ENCODE measurements around the gene KIF1B. TPM values are rescaled to one million over a fixed set of nuclear protein-coding genes. Genes with fewer than 3 reads are reported as not detected.

Gene KIF1B
- total RNA-seq, 1 experiment from 2014 or later = 33.0 TPM

DNA sequence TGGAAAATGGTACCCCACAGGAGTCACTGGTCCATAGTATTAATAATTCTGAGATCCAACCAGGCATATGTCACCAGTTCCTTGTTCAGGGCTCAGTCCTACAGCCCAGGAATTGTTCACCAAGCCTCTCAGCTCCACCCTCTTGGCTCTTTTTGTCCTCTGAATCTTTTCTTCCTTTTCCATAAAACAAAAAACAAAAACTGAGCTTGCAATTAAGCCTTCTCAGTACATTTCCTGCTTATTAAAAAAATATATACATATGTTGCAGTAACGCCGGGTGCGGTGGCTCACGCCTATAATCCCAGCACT, 23.4 kb upstream of the KIF1B start:
- TF ChIP-seq SIN3A (IDR thresholded peaks at IDR 0.05; ENCODE audit: borderline replicate concordance, insufficient read depth, low read depth, low read length) = no peak
- no peak for TF ChIP-seq TCF7L2 (IDR thresholded peaks at IDR 0.05; ENCODE audit: low read depth, low read length)
- TF ChIP-seq, protein P1, sequence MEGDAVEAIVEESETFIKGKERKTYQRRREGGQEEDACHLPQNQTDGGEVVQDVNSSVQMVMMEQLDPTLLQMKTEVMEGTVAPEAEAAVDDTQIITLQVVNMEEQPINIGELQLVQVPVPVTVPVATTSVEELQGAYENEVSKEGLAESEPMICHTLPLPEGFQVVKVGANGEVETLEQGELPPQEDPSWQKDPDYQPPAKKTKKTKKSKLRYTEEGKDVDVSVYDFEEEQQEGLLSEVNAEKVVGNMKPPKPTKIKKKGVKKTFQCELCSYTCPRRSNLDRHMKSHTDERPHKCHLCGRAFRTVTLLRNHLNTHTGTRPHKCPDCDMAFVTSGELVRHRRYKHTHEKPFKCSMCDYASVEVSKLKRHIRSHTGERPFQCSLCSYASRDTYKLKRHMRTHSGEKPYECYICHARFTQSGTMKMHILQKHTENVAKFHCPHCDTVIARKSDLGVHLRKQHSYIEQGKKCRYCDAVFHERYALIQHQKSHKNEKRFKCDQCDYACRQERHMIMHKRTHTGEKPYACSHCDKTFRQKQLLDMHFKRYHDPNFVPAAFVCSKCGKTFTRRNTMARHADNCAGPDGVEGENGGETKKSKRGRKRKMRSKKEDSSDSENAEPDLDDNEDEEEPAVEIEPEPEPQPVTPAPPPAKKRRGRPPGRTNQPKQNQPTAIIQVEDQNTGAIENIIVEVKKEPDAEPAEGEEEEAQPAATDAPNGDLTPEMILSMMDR (IDR thresholded peaks at IDR 0.05) = no peak
- no peak for TF ChIP-seq POLR2AphosphoS5 (IDR thresholded peaks at IDR 0.05; ENCODE audit: low read depth, low read length)
- TF ChIP-seq REST (IDR thresholded peaks at IDR 0.05; ENCODE audit: insufficient read depth in 1 of 2, low read depth in 2 of 2, low read length in 1 of 2) = no peak
- H3K4me3 ChIP-seq (ENCODE audit: low read depth in 2 of 2, low read length in 2 of 2) = no peak overlapping the region
- no peaks in the 10 kb centered on the region for H3K4me1 ChIP-seq (ENCODE audit: control insufficient read depth, insufficient read depth, low read length)
- intact Hi-C loops (cut with micrococcal nuclease; ENCODE audit: unreplicated experiment) (no loop called here), in situ Hi-C loops (cut with HindIII; ENCODE audit: low pct_unique_long_range_greater_than_20kb, low sequenced_read_pairs) (no loop called here)
- H3K27me3 ChIP-seq (ENCODE audit: control insufficient read depth, insufficient read depth, low read length) = no peaks in the 10 kb centered on the region
- no peak for DNase-seq (ENCODE audit: low read depth, low spot score)
- ChIA-PET CTCF (no interaction called here), POLR2A (interaction anchor here (0.6 to 0.8 kb wide), 3 partner anchors 60 to 169 kb away, joined by 3 to 4 read pairs (median 3); no protein-coding TSS in a partner anchor)
- no peak for ATAC-seq
- BruUV-seq (replicated peaks) = no TSS peak
- H3K36me3 ChIP-seq (ENCODE audit: control insufficient read depth, insufficient read depth, low read length) = no peaks in the 10 kb centered on the region
- H3K27ac ChIP-seq (ENCODE audit: low read length) = no peak overlapping the region
- no peaks in the 10 kb centered on the region for H3K9me3 ChIP-seq (ENCODE audit: control insufficient read depth, insufficient read depth, low read depth, low read length)

DNA sequence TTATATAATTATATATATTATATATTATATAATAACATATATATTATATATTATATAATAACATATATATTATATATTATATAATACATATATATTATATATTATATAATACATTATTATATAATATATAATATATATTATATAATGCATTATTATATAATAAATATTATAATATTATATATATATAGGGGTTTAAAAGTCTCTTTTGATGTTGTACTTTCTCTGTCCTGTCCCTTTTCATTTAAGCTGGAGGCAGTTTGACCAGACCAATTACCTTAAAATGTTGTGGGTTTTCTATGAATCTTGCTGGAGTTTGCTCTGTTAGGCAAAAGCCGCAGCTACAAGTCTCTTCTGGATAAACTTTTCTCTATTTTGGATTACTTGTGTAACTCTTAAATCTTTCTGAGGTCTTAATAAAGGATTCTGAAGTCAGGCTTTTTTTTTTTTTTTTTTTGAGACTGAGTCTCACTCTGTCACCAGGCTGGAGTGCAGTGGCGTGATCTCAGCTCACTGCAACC, 22.2 kb upstream of the KIF1B start:
- no peaks in the 10 kb centered on the region for H3K36me3 ChIP-seq (ENCODE audit: control insufficient read depth, insufficient read depth, low read length)
- no TSS peak for BruUV-seq (replicated peaks)
- intact Hi-C loops (cut with micrococcal nuclease; ENCODE audit: unreplicated experiment) = no loop called here
- no peaks in the 10 kb centered on the region for H3K9me3 ChIP-seq (ENCODE audit: control insufficient read depth, insufficient read depth, low read depth, low read length)
- no peak for DNase-seq (ENCODE audit: low read depth, low spot score)
- no peak overlapping the region for H3K4me3 ChIP-seq (ENCODE audit: low read depth in 2 of 2, low read length in 2 of 2)
- no peaks in the 10 kb centered on the region for H3K27me3 ChIP-seq (ENCODE audit: control insufficient read depth, insufficient read depth, low read length)
- in situ Hi-C loops (cut with HindIII; ENCODE audit: low pct_unique_long_range_greater_than_20kb, low sequenced_read_pairs) = no loop called here
- H3K4me1 ChIP-seq (ENCODE audit: control insufficient read depth, insufficient read depth, low read length) = no peaks in the 10 kb centered on the region
- ChIA-PET POLR2A (no interaction called here), CTCF (interaction anchor here (0.6 kb wide), 1 partner anchor 19 kb away, joined by 5 read pairs; no protein-coding TSS in a partner anchor)
- TF ChIP-seq, protein P1 (IDR thresholded peaks at IDR 0.05) = no peak
- TF ChIP-seq SIN3A (IDR thresholded peaks at IDR 0.05; ENCODE audit: borderline replicate concordance, insufficient read depth, low read depth, low read length) (no peak), TCF7L2 (IDR thresholded peaks at IDR 0.05; ENCODE audit: low read depth, low read length) (no peak), REST (IDR thresholded peaks at IDR 0.05; ENCODE audit: insufficient read depth in 1 of 2, low read depth in 2 of 2, low read length in 1 of 2) (no peak), POLR2AphosphoS5 (IDR thresholded peaks at IDR 0.05; ENCODE audit: low read depth, low read length) (no peak)
- no peak for ATAC-seq
- no peak overlapping the region for H3K27ac ChIP-seq (ENCODE audit: low read length)

All from Panc1 (cell line).